Measurements from ENCODE around the gene GGT5.
"Not testable (repeated sequence)": the region's sequence is repeated elsewhere in the genome, so short reads cannot be mapped to it uniquely, and the experiment has no call there.

Gene GGT5

DNA sequence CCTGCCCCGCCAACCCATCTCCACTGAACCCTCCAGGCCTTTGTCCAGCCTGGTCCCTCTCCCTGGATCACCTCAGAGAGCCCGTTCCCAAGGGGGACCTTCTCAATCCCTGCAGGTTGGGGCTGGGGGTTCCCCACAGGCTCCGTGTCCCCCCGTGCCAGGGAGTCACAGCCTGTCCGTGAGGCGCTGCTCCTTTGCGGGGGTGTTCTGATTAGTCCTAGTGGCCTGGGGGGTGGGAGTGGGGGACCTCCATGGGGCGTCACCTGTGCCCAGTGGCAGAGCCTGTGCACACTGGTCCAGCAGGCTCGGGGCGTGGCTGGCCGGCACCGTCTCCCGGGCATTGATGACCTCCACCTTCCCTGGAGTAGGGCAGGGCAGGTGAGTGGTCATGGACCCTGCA lies 11.6 kb downstream of the GGT5 start:
- no peak for DNase-seq (ENCODE audit: low read depth in 2 of 2)

GRCh38 chr22:24232725-24233124 lies 12.2 kb downstream of the GGT5 start:
- no peak for DNase-seq (ENCODE audit: low read depth in 2 of 2)

- no peak for DNase-seq (ENCODE audit: low read depth in 2 of 2)
Measured at GRCh38 chr22:24232124-24232523, 12.8 kb downstream of the GGT5 start.

DNA sequence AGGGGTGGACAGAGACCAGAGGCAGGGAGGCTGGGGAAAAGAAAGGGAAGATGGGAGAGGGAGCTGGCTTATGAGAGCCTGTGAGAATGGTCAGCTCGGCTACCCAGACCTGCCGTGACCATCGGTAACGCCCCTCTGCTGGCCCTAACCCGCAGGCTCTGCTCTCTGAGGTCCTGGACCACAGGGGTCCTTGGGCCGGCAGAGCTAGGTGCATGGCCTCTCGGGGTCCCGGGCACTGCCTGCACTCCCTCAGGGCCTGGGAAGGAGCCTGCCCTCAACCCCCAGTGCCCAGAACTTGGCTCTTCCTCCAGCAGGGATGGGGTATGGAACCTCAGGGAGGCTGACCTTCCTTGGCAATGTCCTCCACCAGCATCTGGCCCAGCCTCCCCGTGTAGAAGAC lies 13.2 kb downstream of the GGT5 start:
- DNase-seq (ENCODE audit: low read depth in 2 of 2) = no peak

DNA sequence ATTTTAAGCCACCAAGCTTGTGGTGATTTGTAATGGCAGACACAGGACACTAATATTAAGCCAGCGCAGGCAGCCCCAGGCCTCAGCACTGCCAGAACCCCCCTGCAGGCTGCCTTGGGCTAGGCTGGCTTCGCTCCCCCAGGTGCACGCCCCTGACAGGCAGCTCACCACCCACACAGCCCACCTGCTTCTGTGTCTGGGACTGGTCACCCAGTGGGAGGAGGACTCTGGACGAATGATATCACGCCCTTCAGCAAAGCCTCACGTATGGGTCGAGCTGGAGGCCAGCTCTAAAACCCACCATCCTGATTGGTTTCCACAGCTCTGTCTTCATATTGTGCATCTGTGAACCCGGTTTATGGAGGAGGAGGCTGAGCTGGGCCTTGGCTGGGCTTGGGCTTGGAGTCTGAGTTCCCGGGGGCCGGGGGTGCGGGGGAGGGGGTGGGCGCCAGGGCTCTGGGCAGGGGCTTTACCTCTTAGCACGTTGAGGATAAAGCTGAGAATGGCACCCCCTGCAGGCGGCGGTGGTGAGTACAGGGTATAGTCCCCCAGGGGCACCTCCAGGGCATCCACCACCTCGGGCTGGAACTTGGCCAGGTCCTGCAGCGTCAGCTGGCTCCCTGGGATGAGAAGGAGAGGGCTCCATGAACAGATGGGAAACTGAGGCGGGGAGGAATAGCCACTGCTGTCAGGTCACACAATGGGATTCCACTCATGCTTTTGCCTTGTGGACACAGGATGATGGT lies 13.8 kb downstream of the GGT5 start:
- peak; percentile 35 to 38 for DNase-seq (ENCODE audit: low read depth in 2 of 2)

- no peak for DNase-seq (ENCODE audit: low read depth in 2 of 2)
Measured at GRCh38 chr22:24225951-24226350, 18.9 kb downstream of the GGT5 start.

- no peak for DNase-seq (ENCODE audit: low read depth in 2 of 2)
Measured at GRCh38 chr22:24225044-24225601, 19.8 kb downstream of the GGT5 start.

GRCh38 chr22:24224468-24224867 lies 20.4 kb downstream of the GGT5 start:
- DNase-seq (ENCODE audit: low read depth in 2 of 2) = no peak

GRCh38 chr22:24219750-24220149 lies 25.1 kb downstream of the GGT5 start:
- no peak for DNase-seq (ENCODE audit: low read depth in 2 of 2)

- no peak for DNase-seq (ENCODE audit: low read depth in 2 of 2)
Measured at GRCh38 chr22:24217384-24217783, 27.5 kb downstream of the GGT5 start.

GRCh38 chr22:24216541-24217209 lies 28.2 kb downstream of the GGT5 start:
- DNase-seq (ENCODE audit: low read depth in 2 of 2) = no peak

DNA sequence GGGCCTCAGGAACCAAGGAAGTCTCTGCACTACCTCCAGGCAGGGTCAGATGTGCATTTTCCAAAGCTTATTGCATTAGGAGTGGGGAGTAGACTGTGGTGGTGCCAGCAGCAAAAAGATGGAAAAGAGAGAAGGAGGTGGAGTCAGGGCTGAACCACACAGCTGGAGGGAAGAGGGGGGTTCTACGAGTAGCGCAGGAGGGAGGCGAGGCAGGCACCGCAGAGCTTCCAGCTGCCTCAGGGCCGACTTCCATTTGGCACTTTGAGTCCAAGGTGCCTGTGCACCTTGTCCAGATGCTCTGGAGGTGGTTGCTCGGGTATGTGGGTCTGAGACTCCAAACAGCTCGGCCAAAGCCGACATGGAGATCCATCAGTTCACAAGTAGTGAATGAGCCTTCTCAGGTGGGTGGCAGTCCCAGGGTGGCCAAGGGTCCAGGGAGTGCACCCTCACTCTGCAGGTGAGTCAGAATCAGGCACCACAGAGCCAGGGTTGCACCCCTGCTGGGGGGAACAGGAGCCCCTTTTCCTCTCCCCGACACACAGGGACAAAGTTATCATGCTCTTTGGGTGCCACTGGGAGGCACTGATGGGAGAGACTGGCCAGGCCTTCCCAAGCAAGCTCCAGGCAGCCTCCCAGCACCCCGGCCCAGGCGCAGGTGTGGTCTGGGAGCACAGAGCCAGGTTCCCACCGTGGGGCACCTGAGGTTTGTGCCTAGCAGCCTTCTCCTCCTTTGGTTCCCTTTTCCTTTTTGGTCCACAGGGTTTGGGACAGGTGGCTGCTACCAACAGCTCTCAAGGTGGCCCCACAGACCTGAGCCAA lies 30.2 kb downstream of the GGT5 start:
- no peak for DNase-seq (ENCODE audit: low read depth in 2 of 2)

DNA sequence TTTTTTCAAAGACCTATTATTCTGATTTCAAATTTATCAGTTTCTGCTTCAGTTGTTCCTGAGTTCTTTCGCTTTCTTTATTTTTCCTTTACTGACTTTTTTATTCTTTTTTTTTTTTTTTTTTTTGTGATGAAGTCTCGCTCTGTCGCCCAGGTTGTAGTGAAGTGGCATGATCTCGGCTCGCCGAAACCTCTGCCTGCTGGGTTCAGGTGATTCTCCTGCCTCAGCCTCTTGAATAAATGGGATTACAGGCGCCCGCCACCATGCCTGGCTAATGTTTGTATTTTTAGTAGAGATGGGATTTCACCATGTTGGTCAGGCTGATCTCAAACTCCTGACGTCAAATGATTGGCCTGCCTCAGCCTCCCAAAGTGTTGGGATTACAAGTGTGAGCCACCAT lies 31.8 kb downstream of the GGT5 start:
- DNase-seq (ENCODE audit: low read depth in 2 of 2) = not testable (repeated sequence)

DNA sequence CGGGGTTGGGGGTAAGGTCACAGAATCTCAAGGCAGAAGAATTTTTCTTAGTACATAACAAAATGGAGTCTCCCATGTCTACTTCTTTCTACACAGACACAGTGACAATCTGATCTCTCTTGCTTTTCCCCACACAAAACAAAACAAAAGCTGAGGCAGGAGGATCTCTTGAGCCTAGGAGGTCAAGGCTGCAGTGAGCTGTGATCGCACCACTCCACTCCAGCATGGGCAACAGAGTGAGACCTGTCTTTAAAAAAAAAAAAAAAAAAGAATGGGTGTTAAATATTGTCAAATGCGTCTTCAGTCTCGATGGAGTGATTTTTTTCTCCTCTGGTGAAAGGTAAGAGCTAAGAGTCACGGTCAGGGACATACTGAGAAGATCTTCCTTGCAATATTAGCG lies 33.2 kb downstream of the GGT5 start:
- not testable (repeated sequence) for DNase-seq (ENCODE audit: low read depth in 2 of 2)

GRCh38 chr22:24210409-24210808 lies 34.5 kb downstream of the GGT5 start:
- DNase-seq (ENCODE audit: low read depth in 2 of 2) = not testable (repeated sequence)

DNA sequence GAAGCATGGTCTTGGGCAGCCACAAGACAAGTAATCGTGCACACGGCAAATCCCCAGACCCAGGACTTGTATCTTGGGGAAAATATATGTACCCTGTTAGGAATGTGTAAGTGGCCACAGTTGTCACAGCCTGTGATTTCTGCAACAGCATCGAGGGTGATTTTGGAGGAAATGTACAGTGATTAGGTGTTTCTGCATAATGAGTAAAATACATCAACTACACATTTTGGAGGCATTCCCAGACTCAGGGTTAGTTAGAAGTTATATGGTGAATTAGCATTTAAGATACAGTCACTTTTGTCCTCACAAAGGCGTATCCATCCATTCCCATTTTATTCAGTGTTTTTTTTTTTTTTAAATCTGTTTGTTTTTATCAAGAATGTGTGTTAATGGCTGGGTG lies 35.2 kb downstream of the GGT5 start:
- DNase-seq (ENCODE audit: low read depth in 2 of 2) = no peak

- no peak for DNase-seq (ENCODE audit: low read depth in 2 of 2)
Measured at GRCh38 chr22:24209016-24209415, 35.9 kb downstream of the GGT5 start.

GRCh38 chr22:24208012-24208749 lies 36.7 kb downstream of the GGT5 start:
- DNase-seq (ENCODE audit: low read depth in 2 of 2) = no peak

DNA sequence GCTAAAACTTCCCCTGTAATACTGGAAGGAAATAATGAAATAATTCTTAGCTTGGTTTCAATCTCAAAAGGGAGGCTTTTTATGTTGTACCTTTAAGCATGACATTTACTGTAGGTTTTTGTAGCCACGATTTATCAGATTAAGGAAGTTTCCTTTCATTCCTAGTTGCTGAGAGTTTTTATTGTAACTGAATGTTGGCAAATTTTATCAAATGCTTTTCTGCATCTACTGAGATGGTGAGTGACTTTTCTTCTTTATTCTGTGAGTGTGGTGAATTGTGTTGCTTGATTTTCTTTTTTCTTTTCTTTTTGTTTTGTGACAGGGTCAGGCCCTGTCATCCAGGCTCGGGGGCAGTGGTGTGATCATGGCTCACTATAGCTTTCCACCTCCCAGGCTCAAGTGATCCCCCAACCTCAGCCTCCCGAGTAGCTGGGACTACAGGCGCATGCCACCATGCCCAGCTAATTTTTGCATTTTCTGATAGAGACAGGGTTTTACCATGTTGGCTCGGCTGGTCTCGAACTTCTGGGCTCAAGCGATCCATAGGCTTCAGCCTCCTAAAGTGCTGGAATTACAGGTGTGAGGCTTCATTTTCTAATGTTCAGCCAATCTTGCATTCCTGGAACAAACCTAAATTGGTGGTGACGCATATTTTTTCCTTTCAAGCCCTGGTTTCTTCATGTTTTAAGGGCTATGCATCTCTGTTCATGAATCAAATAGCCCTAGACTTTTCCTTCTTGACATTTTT lies 37.4 kb downstream of the GGT5 start:
- no peak for DNase-seq (ENCODE audit: low read depth in 2 of 2)

DNA sequence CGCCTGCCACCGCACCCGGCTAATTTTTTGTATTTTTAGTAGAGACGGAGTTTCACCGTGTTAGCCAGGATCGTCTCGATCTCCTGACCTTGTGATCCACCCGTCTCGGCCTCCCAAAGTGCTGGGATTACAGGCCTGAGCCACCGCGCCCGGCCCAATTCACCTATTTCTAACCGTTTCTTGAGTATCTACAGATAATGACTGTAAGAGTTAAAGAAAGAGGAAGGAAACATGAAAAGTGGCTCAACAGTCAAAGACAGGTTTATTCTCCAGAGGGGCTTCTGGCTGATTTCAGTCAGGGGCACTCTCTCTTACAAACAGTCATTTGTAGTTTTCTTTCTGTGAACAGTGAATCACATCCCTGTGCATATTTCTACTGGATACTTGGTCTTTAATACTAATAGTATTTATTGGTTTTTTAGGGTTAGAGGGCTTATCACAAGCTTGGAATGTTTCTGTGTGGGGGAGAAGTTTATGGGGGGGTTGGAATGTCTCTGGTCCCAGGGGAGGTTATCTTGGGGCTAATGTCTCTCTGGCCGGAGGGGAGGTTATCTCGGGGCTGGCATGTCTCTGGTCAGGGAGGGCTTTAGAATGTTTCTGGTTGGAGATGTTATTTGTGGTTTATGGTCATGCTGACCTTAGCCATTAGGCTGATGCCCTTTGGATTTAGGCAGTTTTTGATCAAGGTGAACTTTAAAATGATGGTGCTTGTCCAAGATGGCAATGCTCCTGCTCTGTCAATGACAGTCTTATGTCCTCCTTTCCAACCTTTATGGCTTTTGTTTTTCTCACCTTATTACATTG lies 38.2 kb downstream of the GGT5 start:
- not testable (repeated sequence) for DNase-seq (ENCODE audit: low read depth in 2 of 2)
